ENCODE measurements around the gene FLNC.

DNA sequence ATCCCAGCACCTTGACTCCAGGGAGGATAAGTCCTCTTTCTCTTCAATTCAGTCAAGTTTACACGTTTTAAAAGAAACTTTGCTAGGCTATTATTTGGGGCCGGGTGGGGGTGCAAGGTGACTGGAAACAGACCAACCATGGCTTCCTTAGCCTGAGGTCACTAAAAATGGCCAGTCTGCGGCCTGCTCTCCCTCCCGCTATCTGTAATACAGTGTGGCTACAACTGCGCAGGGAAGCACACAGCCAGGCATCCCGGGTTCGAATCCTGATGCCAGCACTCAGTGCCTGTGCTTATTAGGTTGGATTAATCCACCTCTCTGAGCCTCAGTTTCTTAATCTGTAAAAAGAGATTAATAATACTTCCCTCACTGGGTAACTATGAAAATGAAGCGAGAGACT, 51.9 kb downstream of the FLNC start:
- TF ChIP-seq, protein P1, sequence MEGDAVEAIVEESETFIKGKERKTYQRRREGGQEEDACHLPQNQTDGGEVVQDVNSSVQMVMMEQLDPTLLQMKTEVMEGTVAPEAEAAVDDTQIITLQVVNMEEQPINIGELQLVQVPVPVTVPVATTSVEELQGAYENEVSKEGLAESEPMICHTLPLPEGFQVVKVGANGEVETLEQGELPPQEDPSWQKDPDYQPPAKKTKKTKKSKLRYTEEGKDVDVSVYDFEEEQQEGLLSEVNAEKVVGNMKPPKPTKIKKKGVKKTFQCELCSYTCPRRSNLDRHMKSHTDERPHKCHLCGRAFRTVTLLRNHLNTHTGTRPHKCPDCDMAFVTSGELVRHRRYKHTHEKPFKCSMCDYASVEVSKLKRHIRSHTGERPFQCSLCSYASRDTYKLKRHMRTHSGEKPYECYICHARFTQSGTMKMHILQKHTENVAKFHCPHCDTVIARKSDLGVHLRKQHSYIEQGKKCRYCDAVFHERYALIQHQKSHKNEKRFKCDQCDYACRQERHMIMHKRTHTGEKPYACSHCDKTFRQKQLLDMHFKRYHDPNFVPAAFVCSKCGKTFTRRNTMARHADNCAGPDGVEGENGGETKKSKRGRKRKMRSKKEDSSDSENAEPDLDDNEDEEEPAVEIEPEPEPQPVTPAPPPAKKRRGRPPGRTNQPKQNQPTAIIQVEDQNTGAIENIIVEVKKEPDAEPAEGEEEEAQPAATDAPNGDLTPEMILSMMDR (IDR thresholded peaks at IDR 0.05; ENCODE audit: low read depth, low read length, poor library complexity, severe bottlenecking), result no peak
- no peak for TF ChIP-seq EZH2phosphoT487 (IDR thresholded peaks at IDR 0.05; ENCODE audit: borderline replicate concordance, low read length)

Measured in DOHH2 (cell line).